Ishikawa (cell line): ENCODE results near the gene COL23A1.

ENCODE experiments used
- CEBPB ChIP-seq: IDR thresholded peaks from 2 replicates; pipeline ENCODE4 v1.6.1; 2012
- CREB1 ChIP-seq: IDR thresholded peaks from 2 replicates; pipeline ENCODE4 v1.6.1; 2012; ENCODE audit warnings: low read depth
- EGR1 ChIP-seq: IDR thresholded peaks from 2 replicates; pipeline ENCODE4 v1.6.1; 2012
- EP300 ChIP-seq: IDR thresholded peaks from 2 replicates; pipeline ENCODE4 v1.6.1; 2012; ENCODE audit warnings: borderline replicate concordance
- FOXM1 ChIP-seq: IDR thresholded peaks from 2 replicates; pipeline ENCODE4 v1.6.1; 2012; ENCODE audit warnings: low read depth, borderline replicate concordance
- RAD21 ChIP-seq: IDR thresholded peaks from 2 replicates; pipeline ENCODE4 v1.6.1; 2012; ENCODE audit warnings: low read depth
- TAF1 ChIP-seq: IDR thresholded peaks from 2 replicates; pipeline ENCODE4 v1.6.1; 2012; ENCODE audit warnings: low read depth, mild to moderate bottlenecking
- TCF12 ChIP-seq: IDR thresholded peaks from 2 replicates; pipeline ENCODE4 v1.6.1; 2012; ENCODE audit warnings: low read depth
- TEAD4 ChIP-seq: IDR thresholded peaks from 2 replicates; pipeline ENCODE4 v1.6.1; 2012
- USF1 ChIP-seq: IDR thresholded peaks from 2 replicates; pipeline ENCODE4 v1.6.1; 2012
- YY1 ChIP-seq: IDR thresholded peaks from 2 replicates; pipeline ENCODE4 v1.6.1; 2012; ENCODE audit warnings: low read depth
- ZBTB7A ChIP-seq: IDR thresholded peaks from 2 replicates; pipeline ENCODE4 v1.6.1; 2012; ENCODE audit warnings: low read depth
- TF ChIP-seq, protein P1 (sequence below): IDR thresholded peaks from 2 replicates; pipeline ENCODE4 v1.6.1; 2012; ENCODE audit warnings: low read depth, mild to moderate bottlenecking
- TF ChIP-seq, protein P2 (sequence below): IDR thresholded peaks from 2 replicates; pipeline ENCODE4 v1.6.1; 2012

GRCh38 chr5:178612299-178612698 lies 22.1 kb upstream of the COL23A1 start:
- TF ChIP-seq EP300 (no peak), RAD21 (no peak), ZBTB7A (no peak), TAF1 (no peak), FOXM1 (no peak), EGR1 (no peak), CREB1 (no peak), CEBPB (no peak), YY1 (no peak), TEAD4 (no peak), USF1 (no peak), TCF12 (no peak)
- TF ChIP-seq, protein P1, sequence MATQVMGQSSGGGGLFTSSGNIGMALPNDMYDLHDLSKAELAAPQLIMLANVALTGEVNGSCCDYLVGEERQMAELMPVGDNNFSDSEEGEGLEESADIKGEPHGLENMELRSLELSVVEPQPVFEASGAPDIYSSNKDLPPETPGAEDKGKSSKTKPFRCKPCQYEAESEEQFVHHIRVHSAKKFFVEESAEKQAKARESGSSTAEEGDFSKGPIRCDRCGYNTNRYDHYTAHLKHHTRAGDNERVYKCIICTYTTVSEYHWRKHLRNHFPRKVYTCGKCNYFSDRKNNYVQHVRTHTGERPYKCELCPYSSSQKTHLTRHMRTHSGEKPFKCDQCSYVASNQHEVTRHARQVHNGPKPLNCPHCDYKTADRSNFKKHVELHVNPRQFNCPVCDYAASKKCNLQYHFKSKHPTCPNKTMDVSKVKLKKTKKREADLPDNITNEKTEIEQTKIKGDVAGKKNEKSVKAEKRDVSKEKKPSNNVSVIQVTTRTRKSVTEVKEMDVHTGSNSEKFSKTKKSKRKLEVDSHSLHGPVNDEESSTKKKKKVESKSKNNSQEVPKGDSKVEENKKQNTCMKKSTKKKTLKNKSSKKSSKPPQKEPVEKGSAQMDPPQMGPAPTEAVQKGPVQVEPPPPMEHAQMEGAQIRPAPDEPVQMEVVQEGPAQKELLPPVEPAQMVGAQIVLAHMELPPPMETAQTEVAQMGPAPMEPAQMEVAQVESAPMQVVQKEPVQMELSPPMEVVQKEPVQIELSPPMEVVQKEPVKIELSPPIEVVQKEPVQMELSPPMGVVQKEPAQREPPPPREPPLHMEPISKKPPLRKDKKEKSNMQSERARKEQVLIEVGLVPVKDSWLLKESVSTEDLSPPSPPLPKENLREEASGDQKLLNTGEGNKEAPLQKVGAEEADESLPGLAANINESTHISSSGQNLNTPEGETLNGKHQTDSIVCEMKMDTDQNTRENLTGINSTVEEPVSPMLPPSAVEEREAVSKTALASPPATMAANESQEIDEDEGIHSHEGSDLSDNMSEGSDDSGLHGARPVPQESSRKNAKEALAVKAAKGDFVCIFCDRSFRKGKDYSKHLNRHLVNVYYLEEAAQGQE = no peak
- TF ChIP-seq, protein P2, sequence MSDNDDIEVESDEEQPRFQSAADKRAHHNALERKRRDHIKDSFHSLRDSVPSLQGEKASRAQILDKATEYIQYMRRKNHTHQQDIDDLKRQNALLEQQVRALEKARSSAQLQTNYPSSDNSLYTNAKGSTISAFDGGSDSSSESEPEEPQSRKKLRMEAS = no peak
